HepG2 (cell line): Measurements from ENCODE around the gene WDFY1. TPM values are rescaled to one million over a fixed set of nuclear protein-coding genes. Genes with fewer than 3 reads are reported as not detected.

Experiments used
- ARHGAP35 ChIP-seq: sonication (generic); formaldehyde crosslinking; IDR thresholded peaks from 2 replicates; pipeline ENCODE4 v1.9.0; 2022; ENCODE audit warnings: mild to moderate bottlenecking, inconsistent platforms, moderate library complexity, missing genetic modification reagents, borderline replicate concordance
- CCDC6 ChIP-seq: sonication (generic); formaldehyde crosslinking; IDR thresholded peaks from 2 replicates; pipeline ENCODE4 v1.8.1; 2022; ENCODE audit warnings: mild to moderate bottlenecking, missing genetic modification reagents, moderate library complexity
- CTCF ChIP-seq: sonication (generic); formaldehyde crosslinking; IDR thresholded peaks from 2 replicates; pipeline ENCODE4 v1.5.0; 2020; ENCODE audit warnings: mild to moderate bottlenecking, missing genetic modification reagents, moderate library complexity
- GTF3A ChIP-seq: sonication (generic); formaldehyde crosslinking; conservative IDR thresholded peaks from 2 replicates; pipeline ENCODE4 v1.4.0; 2020; ENCODE audit warnings: mild to moderate bottlenecking, missing genetic modification reagents
- HHEX ChIP-seq: IDR thresholded peaks from 2 replicates; pipeline ENCODE4 v1.6.1; 2016; ENCODE audit warnings: control low read depth
- MAFK ChIP-seq, 2 experiments: IDR thresholded peaks in 1 of 2; conservative IDR thresholded peaks in 1 of 2; 2 replicates each; pipeline ENCODE4 v1.6.1; 2011; ENCODE audit warnings: improper control_type of control experiment in 2 of 2, low read length in 2 of 2
- MIXL1 ChIP-seq: IDR thresholded peaks from 2 replicates; pipeline ENCODE4 v1.6.1; 2016
- NAIF1 ChIP-seq: sonication (generic); formaldehyde crosslinking; IDR thresholded peaks from 2 replicates; pipeline ENCODE4 v1.5.0; 2020; ENCODE audit warnings: mild to moderate bottlenecking, missing genetic modification reagents, borderline replicate concordance
- PBX3 ChIP-seq: sonication (generic); formaldehyde crosslinking; IDR thresholded peaks from 2 replicates; pipeline ENCODE4 v1.8.1; 2023; ENCODE audit warnings: missing genetic modification reagents, inconsistent platforms, borderline replicate concordance
- PTBP1 ChIP-seq: fragments of 200-400 bp; formaldehyde crosslinking; IDR thresholded peaks from 2 replicates; pipeline ENCODE4 v1.6.1; 2018; ENCODE audit warnings: low read length, low read depth; ENCODE audit not compliant: poor library complexity, severe bottlenecking
- RAD51 ChIP-seq: fragments of 450-650 bp; IDR thresholded peaks from 2 replicates; pipeline ENCODE4 v1.6.1; 2016; ENCODE audit warnings: borderline replicate concordance
- RELA ChIP-seq: sonication (generic); formaldehyde crosslinking; IDR thresholded peaks from 2 replicates; pipeline ENCODE4 v1.4.0; 2020; ENCODE audit warnings: missing genetic modification reagents
- SMARCC2 ChIP-seq: fragments of 450-650 bp; IDR thresholded peaks from 2 replicates; pipeline ENCODE4 v1.6.1; 2017; ENCODE audit warnings: antibody characterized with exemption, mild to moderate bottlenecking
- TFDP1 ChIP-seq: IDR thresholded peaks from 2 replicates; pipeline ENCODE4 v1.6.1; 2016; ENCODE audit warnings: missing compliant biosample characterization, missing genetic modification reagents, borderline replicate concordance
- ZNF256 ChIP-seq: sonication (generic); formaldehyde crosslinking; conservative IDR thresholded peaks from 2 replicates; pipeline ENCODE4 v1.4.0; 2020; ENCODE audit warnings: missing genetic modification reagents
- ZNF275 ChIP-seq: sonication (generic); formaldehyde crosslinking; IDR thresholded peaks from 2 replicates; pipeline ENCODE4 v1.8.0; 2022; ENCODE audit warnings: missing genetic modification reagents, mild to moderate bottlenecking, inconsistent platforms, borderline replicate concordance
- ZNF432 ChIP-seq: sonication (generic); formaldehyde crosslinking; IDR thresholded peaks from 2 replicates; pipeline ENCODE4 v1.5.0; 2020; ENCODE audit warnings: missing genetic modification reagents, mild to moderate bottlenecking, borderline replicate concordance
- ZNF616 ChIP-seq: sonication (generic); formaldehyde crosslinking; IDR thresholded peaks from 2 replicates; pipeline ENCODE4 v1.5.0; 2020; ENCODE audit warnings: low read depth, mild to moderate bottlenecking, missing genetic modification reagents
- ZUFSP ChIP-seq: sonication (generic); formaldehyde crosslinking; IDR thresholded peaks from 2 replicates; pipeline ENCODE4 v1.9.0; 2021; ENCODE audit warnings: missing genetic modification reagents, mild to moderate bottlenecking, borderline replicate concordance
- polyA plus RNA-seq, 8 experiments: library from polyadenylated mRNA; depleted of rRNA in 3 of 8; stranded (reverse) in 7 of 8; unstranded in 1 of 8; fragments of >200 nt; fragmentation: Illumina TruSeq in 4 of 8; extraction: Trizol in 4 of 8; gene quantifications; 2 replicates each; pipeline versions ENCODE4 v1.2.1 to v1.2.3, GENCODE V29; 2011 to 2016; ENCODE audit warnings: low read depth in 4 of 8, missing spikeins in 1 of 8, mixed read lengths in 1 of 8; ENCODE audit not compliant: insufficient read depth in 1 of 8
- total RNA-seq, 5 experiments: library from RNA; depleted of rRNA; stranded (reverse); fragments of >200 nt; fragmentation: Illumina TruSeq; extraction: Trizol; gene quantifications; 2 replicates each; pipeline ENCODE4 v1.2.3, GENCODE V29; 2016; ENCODE audit warnings: low read depth in 1 of 5
- TF ChIP-seq, protein P1 (sequence below): sonication (generic); formaldehyde crosslinking; IDR thresholded peaks from 2 replicates; pipeline ENCODE4 v1.5.0; 2020; ENCODE audit warnings: missing genetic modification reagents

Gene WDFY1
- total and polyA plus RNA-seq, 2 of the 13 experiments (the other 11 are each of a cell fraction or from before 2014, with no cell fraction given): 77.0 to 78.4 TPM

DNA sequence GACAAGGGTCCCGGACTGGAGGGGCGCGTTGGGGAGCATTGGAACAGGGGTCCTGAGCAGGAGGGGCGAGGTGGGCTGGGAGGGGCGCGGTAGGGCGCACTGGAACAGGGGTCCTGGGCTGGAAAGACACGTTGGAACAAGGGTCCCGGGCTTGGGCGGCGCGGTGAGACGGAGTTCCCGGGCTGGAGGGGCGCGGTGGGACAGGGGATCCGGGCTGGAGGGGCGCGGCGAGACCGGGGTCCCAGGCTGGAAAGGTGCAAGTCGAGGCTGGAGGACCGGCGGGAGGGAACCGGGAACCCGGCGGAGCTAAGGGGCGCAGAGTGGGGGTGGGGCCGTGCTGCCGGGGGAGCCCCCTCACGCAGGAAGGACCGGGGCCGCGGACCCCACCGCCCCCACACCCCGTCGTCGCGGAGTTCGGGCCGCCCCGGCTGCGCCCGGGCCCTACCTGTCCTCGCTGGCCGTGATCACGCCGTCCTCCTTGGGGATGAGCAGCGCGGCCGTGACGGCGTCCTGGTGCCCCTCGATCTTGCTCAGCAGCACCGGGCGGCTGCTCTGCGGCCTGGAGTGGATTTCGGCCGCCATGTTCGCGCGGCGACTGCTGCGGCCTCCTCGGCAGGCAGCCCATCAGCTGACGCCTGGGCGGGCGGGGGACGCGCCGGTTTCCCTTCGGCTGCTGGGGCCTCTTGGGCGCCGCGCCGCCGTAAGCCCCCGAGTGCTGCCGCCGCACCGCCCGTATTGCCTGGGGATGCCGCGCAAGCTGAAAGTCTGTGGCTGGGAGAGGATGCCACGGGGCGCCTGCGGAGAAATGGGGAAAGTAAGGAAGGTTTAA is at the start of gene WDFY1 (continued):
- TF ChIP-seq ZUFSP (CRISPR knock-in tag): no peak
- TF ChIP-seq, protein P1, sequence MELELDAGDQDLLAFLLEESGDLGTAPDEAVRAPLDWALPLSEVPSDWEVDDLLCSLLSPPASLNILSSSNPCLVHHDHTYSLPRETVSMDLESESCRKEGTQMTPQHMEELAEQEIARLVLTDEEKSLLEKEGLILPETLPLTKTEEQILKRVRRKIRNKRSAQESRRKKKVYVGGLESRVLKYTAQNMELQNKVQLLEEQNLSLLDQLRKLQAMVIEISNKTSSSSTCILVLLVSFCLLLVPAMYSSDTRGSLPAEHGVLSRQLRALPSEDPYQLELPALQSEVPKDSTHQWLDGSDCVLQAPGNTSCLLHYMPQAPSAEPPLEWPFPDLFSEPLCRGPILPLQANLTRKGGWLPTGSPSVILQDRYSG (CRISPR knock-in tag): no peak
- TF ChIP-seq PBX3 (CRISPR knock-in tag): 0 out of 2 replicates have a peak, but pooled peaks have one; percentile 58
- TF ChIP-seq ZNF432: peak; percentile 49; the same call in 1 of the 2 replicates
- peak; percentile 24; the same call in 1 of the 2 replicates for TF ChIP-seq CTCF (CRISPR knock-in tag)
- peak in 1 of 2 experiments; percentile 81; a peak in 2 of 4 replicates for TF ChIP-seq MAFK (conservative IDR thresholded peaks at IDR 0.05 in 1 of 2, IDR thresholded peaks at IDR 0.05 in 1 of 2; ENCODE audit: low read length in 2 of 2)
- 0 out of 2 replicates have a peak, but pooled peaks have one; percentile 51 for TF ChIP-seq ZNF256 (CRISPR knock-in tag)
- peak; percentile 94 for TF ChIP-seq RELA (CRISPR knock-in tag)
- TF ChIP-seq GTF3A: no peak
- TF ChIP-seq ARHGAP35: peak; percentile 95
- TF ChIP-seq ZNF275 (CRISPR knock-in tag): peak; percentile 78
- peak; percentile 85 for TF ChIP-seq ZNF616 (CRISPR knock-in tag)
- TF ChIP-seq CCDC6 (CRISPR knock-in tag): peak; percentile 98
- TF ChIP-seq TFDP1 (CRISPR knock-in tag): peak; percentile 83; the same call in 1 of the 2 replicates
- TF ChIP-seq PTBP1: peak; percentile 37
- no peak for TF ChIP-seq RAD51
- TF ChIP-seq NAIF1 (CRISPR knock-in tag): no peak; the same call in 1 of the 2 replicates
- TF ChIP-seq SMARCC2: no peak
- peak; percentile 85 for TF ChIP-seq MIXL1
- TF ChIP-seq HHEX (CRISPR knock-in tag): no peak
